ENCODE data around the gene AGAP2. TPM values are rescaled to one million over a fixed set of nuclear protein-coding genes. Genes with fewer than 3 reads are reported as not detected.

Gene AGAP2
- total RNA-seq, 2 experiments from 2014 or later, result 21.0 to 21.2 TPM

- Histone ChIP-seq H3K27me3 (ENCODE audit: control insufficient read depth in 1 of 2, insufficient read depth in 2 of 2, low read length in 2 of 2) (no peaks in the 10 kb centered on the region), H3K4me3 (ENCODE audit: low read length) (no peak overlapping the region), H3K36me3 (ENCODE audit: insufficient read depth, low read length) (peaks cover 87% of the 10 kb centered on the region), H3K9me3 (ENCODE audit: control insufficient read depth in 1 of 2, insufficient read depth in 1 of 2, low read length in 2 of 2) (no peaks in the 10 kb centered on the region), H3K4me1 (ENCODE audit: insufficient read depth, low read length) (peaks cover 20% of the 10 kb centered on the region), H3K27ac (ENCODE audit: low read depth in 1 of 2, low read length in 2 of 2) (no peak overlapping the region)
- H3K27ac Mint-ChIP-seq, result no peak overlapping the region
- no peak overlapping the region for H3K4me3 Mint-ChIP-seq
- ATAC-seq (ENCODE audit: poor library complexity) (no peak), DNase-seq (no peak)
- intact Hi-C loops (cut with DNase I, micrococcal nuclease), result no loop called here
- no peak for TF ChIP-seq CTCF (IDR thresholded peaks at IDR 0.05)
- H3K27me3 Mint-ChIP-seq, result no peaks in the 10 kb centered on the region
- peaks cover 79% of the 10 kb centered on the region for H3K36me3 Mint-ChIP-seq (ENCODE audit: low read depth)
- CTCF ChIA-PET, result no interaction called here
- H3K4me1 Mint-ChIP-seq (ENCODE audit: low read depth), result peaks cover 23% of the 10 kb centered on the region
- no peaks in the 10 kb centered on the region for H3K9me3 Mint-ChIP-seq
- POLR2A ChIA-PET, result no interaction called here
Measured at GRCh38 chr12:57733928-57734327, 4.6 kb downstream of the AGAP2 start.

GRCh38 chr12:57732726-57733593 lies 5.6 kb downstream of the AGAP2 start:
- no peaks in the 10 kb centered on the region for H3K9me3 Mint-ChIP-seq
- DNase-seq (no peak), ATAC-seq (ENCODE audit: poor library complexity) (no peak)
- Histone ChIP-seq H3K4me3 (ENCODE audit: low read length) (no peak overlapping the region), H3K27ac (ENCODE audit: low read depth in 1 of 2, low read length in 2 of 2) (no peak overlapping the region), H3K27me3 (ENCODE audit: control insufficient read depth in 1 of 2, insufficient read depth in 2 of 2, low read length in 2 of 2) (no peaks in the 10 kb centered on the region), H3K36me3 (ENCODE audit: insufficient read depth, low read length) (peaks cover 93% of the 10 kb centered on the region), H3K9me3 (ENCODE audit: control insufficient read depth in 1 of 2, insufficient read depth in 1 of 2, low read length in 2 of 2) (no peaks in the 10 kb centered on the region), H3K4me1 (ENCODE audit: insufficient read depth, low read length) (peaks cover 13% of the 10 kb centered on the region)
- H3K4me1 Mint-ChIP-seq (ENCODE audit: low read depth), result peaks cover 21% of the 10 kb centered on the region
- H3K36me3 Mint-ChIP-seq (ENCODE audit: low read depth), result peaks cover 87% of the 10 kb centered on the region
- no peak for TF ChIP-seq CTCF (IDR thresholded peaks at IDR 0.05)
- no peaks in the 10 kb centered on the region for H3K27me3 Mint-ChIP-seq
- H3K4me3 Mint-ChIP-seq, result no peak overlapping the region
- POLR2A ChIA-PET, result interaction anchor here (1.7 kb wide), 1 partner anchor 8 kb away, joined by 6 read pairs; no protein-coding TSS in a partner anchor
- intact Hi-C loops (cut with DNase I, micrococcal nuclease), result no loop called here
- CTCF ChIA-PET, result interaction anchor here (1.3 kb wide), 1 partner anchor 26 kb away, joined by 3 read pairs; no protein-coding TSS in a partner anchor
- H3K27ac Mint-ChIP-seq, result no peak overlapping the region

GRCh38 chr12:57732270-57732669 lies 6.3 kb downstream of the AGAP2 start:
- Histone ChIP-seq H3K4me1 (ENCODE audit: insufficient read depth, low read length) (peaks cover 13% of the 10 kb centered on the region), H3K27ac (ENCODE audit: low read depth in 1 of 2, low read length in 2 of 2) (no peak overlapping the region), H3K4me3 (ENCODE audit: low read length) (no peak overlapping the region), H3K27me3 (ENCODE audit: control insufficient read depth in 1 of 2, insufficient read depth in 2 of 2, low read length in 2 of 2) (no peaks in the 10 kb centered on the region), H3K9me3 (ENCODE audit: control insufficient read depth in 1 of 2, insufficient read depth in 1 of 2, low read length in 2 of 2) (peaks cover 0 to 6% of the 10 kb centered on the region in 2 experiments), H3K36me3 (ENCODE audit: insufficient read depth, low read length) (peaks cover 97% of the 10 kb centered on the region)
- Mint-ChIP-seq H3K4me3 (no peak overlapping the region), H3K27me3 (no peaks in the 10 kb centered on the region), H3K36me3 (ENCODE audit: low read depth) (peaks cover 93% of the 10 kb centered on the region), H3K4me1 (ENCODE audit: low read depth) (peaks cover 21% of the 10 kb centered on the region), H3K27ac (no peak overlapping the region), H3K9me3 (no peaks in the 10 kb centered on the region)
- no peak for DNase-seq
- TF ChIP-seq CTCF (IDR thresholded peaks at IDR 0.05), result no peak
- intact Hi-C loops (cut with DNase I, micrococcal nuclease), result no loop called here
- ATAC-seq (ENCODE audit: poor library complexity), result no peak
- ChIA-PET POLR2A (interaction anchor here (1.7 kb wide), 1 partner anchor 9 kb away, joined by 6 read pairs; no protein-coding TSS in a partner anchor), CTCF (interaction anchor here (1.3 kb wide), 1 partner anchor 27 kb away, joined by 3 read pairs; no protein-coding TSS in a partner anchor)

Measured in CD4-positive, alpha-beta T cell (primary cell).